ENCODE results near the gene NRG2.

Gene NRG2

GRCh38 chr5:139880416-139881142, 162.5 kb downstream of the NRG2 start:
- DNase-seq (ENCODE audit: low read depth): no peak

DNA sequence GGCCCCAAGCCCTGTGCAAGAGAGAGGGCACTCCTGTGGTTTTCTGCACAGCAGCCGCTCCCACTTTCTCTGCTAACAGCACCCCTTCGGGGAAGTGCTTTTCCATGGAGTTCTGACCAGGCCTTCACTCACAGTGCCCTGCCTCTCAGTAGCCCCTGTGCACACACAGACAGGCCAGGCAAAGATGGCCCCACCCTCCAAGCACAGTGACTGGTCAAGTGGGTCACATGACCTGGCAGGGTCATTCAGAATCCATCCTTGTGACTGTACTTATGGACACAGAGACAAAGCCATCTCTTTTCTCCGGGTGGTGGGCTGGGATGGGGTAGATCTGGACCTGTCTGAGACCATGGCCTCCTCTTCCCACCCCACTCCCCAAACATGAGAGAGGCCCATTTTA, 165.0 kb downstream of the NRG2 start:
- DNase-seq (ENCODE audit: low read depth): no peak

GRCh38 chr5:139877129-139877597, 165.9 kb downstream of the NRG2 start:
- no peak for DNase-seq (ENCODE audit: low read depth)

DNA sequence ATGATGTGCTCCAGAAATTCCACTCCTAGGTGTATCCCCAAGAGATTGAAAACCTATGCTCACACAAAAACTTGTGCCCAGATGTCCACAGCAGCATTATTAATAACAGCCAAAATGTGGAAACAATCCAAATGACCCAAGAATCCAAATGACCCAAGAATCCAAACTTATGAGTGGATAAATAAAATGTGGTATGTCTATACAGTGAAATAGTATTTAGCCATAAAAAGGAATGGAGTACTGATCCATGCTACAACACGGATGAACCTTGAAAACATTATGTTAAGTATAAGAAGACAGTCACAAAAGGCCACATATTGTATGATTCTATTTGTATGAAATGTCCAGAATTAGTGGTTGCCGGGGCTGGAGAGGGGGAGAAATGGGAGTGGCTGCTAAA, 167.1 kb downstream of the NRG2 start:
- DNase-seq (ENCODE audit: low read depth): no peak

GRCh38 chr5:139872851-139873794, 170.0 kb downstream of the NRG2 start:
- DNase-seq (ENCODE audit: low read depth): no peak

DNA sequence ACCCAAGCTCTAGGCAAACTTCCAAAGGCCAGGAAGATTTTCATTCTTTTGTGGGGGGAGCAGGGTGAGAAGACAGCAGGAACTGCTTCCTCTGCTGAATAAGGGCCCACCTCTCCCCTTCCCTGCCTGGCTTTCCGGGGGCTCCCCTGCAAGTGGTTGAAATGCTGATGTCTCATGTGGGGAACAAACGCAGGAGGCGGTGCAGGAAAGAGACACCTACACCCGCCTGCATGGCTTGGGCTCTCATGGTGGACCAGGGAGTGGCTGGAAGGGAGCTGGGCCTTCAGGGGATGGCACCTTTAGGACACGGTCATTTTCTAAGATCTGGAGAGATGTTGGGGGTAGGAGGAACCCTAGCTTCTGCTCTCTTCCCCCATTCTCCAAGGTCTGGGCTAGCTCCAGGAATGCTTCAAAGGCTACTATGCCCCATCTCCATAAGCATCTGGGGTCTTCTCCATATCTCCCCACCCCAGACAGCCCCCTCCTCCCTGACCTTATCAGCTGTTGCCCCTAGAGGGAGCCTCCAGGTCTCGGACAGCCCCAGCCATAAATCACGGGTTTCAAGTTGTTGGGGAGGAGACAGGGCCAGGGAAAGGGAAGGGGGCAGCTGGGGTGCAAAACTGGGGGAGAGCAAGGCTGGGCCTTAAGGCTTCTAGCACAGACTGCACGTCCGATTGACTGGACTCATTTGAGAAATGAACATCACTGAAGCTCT, 170.9 kb downstream of the NRG2 start:
- no peak for DNase-seq (ENCODE audit: low read depth)

GRCh38 chr5:139871614-139872013, 171.5 kb downstream of the NRG2 start:
- no peak for DNase-seq (ENCODE audit: low read depth)

DNA sequence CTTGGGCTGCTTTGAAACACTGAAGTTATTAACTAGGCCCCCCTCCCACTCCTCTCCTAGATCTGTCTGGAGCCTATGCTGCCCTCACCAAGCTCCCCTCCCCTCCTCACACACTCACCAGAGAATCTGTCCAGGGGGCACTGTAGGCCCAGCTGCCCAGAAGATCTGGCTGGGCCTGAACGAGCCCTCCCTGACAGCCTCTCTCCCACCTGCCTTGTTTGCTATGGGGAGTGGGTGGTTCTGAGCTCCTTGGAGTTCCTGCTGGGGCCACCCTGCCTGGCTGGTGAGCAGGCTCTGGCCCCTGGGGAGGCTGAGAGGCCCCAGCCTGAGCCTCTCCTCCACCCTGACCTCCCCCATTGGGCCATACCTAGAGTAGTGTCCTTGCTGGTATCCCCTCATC, 172.4 kb downstream of the NRG2 start:
- no peak for DNase-seq (ENCODE audit: low read depth)

DNA sequence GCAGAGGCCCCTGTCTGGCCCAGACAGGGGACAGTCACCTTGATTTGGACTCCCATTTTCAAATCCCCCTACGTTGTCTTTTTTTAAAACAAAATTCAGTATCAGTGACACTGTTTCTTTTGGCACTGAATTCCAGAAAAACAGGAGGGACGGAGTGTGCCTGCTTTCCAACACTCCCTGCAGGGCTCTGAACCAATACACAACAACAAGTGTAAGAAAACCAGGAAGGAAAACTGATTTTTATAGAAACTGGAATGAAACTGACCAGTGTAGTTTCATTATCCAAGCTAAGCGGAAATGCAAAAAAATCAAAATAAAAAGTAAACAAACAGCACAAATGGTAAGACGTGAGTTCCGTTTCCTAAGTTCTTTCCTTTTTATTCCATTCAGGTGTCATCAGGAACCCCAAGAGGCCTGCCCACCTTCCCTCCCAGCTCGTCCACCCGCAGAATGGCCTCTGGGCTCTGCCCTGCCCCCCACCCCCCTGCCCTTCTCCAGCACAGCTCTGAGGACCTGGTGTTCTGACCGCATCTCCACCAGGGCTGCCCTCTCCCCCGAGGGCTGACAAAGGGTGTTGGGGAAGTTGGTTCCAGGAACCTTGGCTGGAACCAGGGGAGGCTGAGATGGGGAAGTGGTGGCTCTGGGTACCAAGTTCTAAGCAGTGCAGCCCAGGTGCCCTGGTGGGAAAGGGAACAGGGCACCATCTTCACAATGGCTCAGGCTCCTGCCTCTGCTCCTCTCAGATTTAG, 173.9 kb downstream of the NRG2 start:
- DNase-seq (ENCODE audit: low read depth): no peak

DNA sequence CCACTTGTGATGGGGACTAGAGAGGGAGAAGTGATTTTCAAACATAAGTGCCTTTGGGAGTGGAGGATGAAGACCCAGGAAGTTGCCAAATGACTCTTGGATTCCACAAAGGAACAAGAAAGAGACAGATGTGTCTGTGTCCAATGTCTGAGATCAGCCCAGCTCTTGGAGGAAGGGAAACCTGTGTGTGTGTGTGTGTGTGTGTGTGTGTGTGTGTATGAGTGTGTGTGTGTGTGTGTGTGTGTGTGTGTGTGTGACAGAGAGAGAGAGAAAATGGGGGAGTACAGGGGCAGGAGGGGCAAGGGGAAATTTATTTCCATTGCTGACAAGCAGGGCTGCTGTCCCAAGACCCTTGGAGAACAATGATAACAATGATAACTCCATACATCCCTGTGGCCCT, 175.5 kb downstream of the NRG2 start:
- no peak for DNase-seq (ENCODE audit: low read depth)

DNA sequence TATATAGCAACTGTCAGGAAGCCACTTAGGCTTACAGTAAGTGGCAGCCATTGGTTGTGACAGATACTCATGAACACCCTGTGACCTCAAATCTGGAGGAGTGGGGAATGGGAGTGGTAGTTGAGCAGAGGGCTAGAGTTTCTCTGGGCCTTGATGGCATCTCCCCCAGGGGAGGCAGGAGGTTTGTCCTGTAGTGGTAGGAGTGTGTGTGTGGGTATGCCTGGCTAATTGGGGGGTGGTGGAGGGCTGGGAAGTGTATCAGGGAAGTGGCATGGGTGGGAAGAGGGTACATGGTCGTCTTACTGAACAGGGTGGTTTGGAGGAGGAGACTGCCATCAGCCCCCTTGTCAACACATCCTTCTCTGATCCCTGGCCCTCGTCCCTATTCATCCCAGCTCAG, 176.0 kb downstream of the NRG2 start:
- DNase-seq (ENCODE audit: low read depth): no peak

DNA sequence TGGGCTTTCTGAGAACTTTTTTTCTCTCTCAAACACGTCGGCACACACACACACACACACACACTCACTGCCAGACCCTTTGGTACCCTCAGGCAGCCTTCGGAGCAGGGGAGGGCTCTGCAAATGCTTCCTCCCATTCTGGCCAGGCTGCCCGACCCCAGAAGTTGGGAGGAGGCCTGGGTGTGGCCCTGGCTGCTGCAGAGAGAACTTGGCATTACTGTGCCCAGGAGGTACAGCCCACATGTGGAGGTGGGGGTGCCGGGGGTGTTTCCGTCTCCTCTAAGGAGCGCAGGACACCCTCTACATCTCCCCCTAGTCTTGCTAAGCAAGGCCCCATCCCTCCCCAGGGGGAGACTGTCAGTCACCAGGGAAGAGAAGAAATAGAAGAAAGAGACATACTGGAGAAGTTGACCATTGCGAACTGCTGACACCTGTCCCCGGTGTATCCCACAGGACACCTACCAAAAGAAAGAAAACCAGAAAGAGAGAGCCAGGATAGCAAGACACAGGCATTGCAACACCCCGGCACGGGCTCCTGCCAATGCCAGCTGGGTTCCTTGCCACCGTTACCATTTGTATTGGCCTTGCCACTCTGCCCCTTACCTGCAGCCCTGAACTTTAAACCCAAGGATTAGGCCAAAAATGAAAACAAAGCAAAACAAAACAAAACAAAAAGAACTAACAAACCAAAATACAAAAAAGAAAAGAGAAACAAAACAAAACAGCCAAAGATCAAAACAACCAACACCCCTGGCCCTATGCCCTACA, 178.2 kb downstream of the NRG2 start:
- no peak for DNase-seq (ENCODE audit: low read depth)

DNA sequence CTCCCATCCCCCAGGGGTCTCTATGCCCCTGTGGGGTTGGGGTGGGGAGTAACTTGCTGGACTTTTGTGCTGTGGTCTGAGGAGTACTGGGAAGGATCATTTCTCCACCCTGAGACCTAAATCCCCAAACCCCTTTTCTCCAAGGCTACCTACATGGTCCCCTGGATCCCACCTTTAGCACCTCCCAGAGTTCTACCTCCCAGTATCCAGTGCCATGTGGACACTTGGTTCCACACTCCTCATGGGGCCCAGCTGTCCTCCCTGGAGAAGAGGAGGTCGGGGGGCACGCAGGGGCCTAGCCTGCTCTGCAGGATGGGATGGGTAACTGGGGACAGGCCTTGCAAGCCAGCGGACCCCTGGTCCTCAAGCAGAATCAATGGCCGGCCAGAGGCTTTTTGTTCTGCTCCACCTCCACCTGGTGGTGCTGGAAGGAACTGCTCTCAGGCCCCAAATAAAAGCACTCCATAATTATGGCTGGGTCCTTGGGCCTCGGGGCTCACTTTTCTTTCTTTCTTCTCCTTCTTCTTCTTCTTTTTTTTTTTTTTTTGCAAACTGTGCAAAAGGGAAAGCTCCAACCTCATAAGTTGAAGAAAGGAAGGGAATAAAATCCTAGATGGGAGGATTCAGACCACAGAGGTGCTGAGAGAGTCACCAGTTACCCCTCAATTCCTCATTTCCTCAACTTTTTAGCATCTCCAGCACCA, 179.1 kb downstream of the NRG2 start:
- peak; percentile 59 for DNase-seq (ENCODE audit: low read depth)

DNA sequence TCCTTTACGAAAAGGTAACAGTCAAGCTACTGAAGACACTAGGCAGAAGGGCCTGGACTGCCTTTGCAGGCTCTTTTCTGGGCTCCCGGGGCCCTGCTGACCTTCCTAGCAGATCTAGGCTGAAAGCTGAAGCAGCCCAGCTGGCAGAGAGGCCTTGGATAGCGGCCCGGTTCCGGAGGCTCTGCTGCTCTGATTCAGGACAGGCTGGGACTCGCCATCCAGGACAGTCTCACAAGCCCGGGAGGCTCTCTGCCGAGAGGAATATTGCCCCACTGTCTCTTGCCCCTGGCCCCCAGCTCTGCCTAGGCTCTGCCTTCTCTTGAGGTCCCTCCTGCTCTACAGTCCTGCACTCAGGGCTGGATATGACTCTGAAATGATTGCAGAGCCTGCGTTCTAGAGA, 179.7 kb downstream of the NRG2 start:
- DNase-seq (ENCODE audit: low read depth): no peak

- DNase-seq (ENCODE audit: low read depth): no peak
These were observed 180.3 kb downstream of the NRG2 start for GRCh38 chr5:139862803-139863202.

DNA sequence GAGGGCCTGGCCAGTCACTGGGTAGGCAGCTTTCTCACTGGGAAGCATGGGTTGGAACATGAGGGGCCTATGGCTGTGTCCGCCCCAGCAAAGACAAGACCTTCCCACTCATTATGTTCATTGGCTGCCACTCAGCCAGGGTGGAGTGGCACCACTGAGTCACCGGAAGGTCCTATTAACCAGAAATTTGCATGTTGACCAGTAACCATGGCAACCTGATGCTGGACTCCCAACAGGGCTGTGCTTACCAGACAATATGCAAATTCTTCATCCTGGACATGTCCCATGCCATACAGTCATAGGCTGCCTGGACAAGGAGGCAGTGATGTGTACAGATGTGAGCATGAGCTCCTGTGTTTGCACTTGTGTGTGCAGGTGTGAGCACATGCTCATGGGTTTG, 180.8 kb downstream of the NRG2 start:
- DNase-seq (ENCODE audit: low read depth): peak; percentile 59

DNA sequence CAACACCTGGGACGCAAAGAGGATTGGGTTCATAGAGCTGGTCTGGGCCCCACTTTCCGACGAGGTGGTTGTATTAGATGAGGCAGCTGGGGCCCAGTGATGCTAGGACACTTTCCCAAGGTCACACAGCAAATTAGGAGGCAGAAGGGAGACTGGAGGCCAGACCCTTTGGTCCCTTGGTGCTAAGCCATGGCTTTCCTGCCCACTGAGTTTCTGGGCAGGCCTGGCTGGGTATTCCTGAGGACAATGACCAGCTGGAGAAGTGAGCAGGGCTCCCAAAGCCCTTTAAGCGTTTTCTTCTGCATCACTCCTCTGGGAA, 181.3 kb downstream of the NRG2 start:
- DNase-seq (ENCODE audit: low read depth): no peak

- no peak for DNase-seq (ENCODE audit: low read depth)
These were observed 181.8 kb downstream of the NRG2 start for GRCh38 chr5:139861021-139861888.

DNA sequence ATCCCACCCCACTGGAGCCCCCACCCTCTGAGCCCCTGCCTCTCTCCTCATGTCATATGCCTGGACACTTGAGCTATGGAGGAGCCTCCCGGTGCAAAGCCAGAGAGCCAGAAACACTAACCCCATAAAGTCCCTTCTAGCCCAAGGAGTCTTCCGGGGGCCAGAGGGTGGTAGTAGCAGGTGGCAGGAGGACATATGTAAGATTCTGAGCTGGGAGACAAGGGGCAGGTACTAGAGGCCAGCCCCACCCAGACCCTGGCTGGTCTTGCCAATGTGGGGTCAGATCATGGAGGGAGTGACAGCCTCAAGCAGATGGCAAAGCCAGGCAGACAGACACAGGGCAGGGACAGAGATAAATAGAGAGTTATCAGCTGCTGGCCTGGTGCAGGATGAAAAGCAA, 184.1 kb downstream of the NRG2 start:
- no peak for DNase-seq (ENCODE audit: low read depth)

DNA sequence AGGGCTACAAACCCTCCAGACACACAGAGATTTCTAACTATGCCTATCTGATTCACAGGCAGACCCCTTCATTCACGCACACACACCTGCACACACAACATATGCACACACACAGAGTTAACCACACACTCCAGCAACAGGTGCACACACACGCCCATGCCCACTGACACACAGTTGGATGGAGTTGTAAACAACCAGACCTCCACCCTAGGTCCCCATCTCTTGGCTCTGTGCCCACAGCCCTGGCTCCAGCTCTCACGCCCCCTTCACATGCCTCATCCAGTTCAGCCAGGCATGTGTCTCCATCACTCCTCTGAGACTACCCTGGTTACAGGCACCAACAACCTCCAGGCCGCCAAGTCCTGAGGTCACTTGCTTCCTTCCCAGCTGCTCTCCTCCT, 186.4 kb downstream of the NRG2 start:
- DNase-seq (ENCODE audit: low read depth): no peak
